Smooth muscle cell (in vitro differentiated cells): ENCODE measurements around the gene PCDHGC3. TPM values are rescaled to one million over a fixed set of nuclear protein-coding genes. Genes with fewer than 3 reads are reported as not detected.
"Not testable (repeated sequence)": the region's sequence is repeated elsewhere in the genome, so short reads cannot be mapped to it uniquely, and the experiment has no call there.

ENCODE experiments used
- DNase-seq: peaks from one replicate; lab custom pipeline; 2025; ENCODE audit not compliant: unreplicated experiment; lab: John Stamatoyannopoulos, UW
- H2AFZ ChIP-seq: fragments of 200-600 bp; sonication (generic); 2 replicates; pipeline ENCODE4 v1.6.0; 2016; ENCODE audit warnings: antibody characterized with exemption, low read depth, mild to moderate bottlenecking
- H3F3A ChIP-seq: fragments of 200-600 bp; sonication (generic); 2 replicates; pipeline ENCODE4 v1.6.0; 2017; ENCODE audit warnings: antibody characterized with exemption, low read depth
- H3K27ac ChIP-seq: fragments of 200-600 bp; sonication (generic); 2 replicates; pipeline ENCODE4 v1.5.1; 2016; ENCODE audit warnings: low read depth, mild to moderate bottlenecking
- H3K27me3 ChIP-seq: fragments of 200-600 bp; sonication (generic); 2 replicates; pipeline ENCODE4 v1.6.1; 2016; ENCODE audit warnings: low read depth, mild to moderate bottlenecking
- H3K36me3 ChIP-seq: fragments of 200-600 bp; sonication (generic); 2 replicates; pipeline ENCODE4 v1.5.1; 2016; ENCODE audit warnings: low read depth
- H3K4me1 ChIP-seq: fragments of 200-600 bp; sonication (generic); 2 replicates; pipeline ENCODE4 v1.5.1; 2016; ENCODE audit warnings: low read depth
- H3K4me2 ChIP-seq: fragments of 200-600 bp; sonication (generic); 2 replicates; pipeline ENCODE4 v1.6.0; 2016; ENCODE audit warnings: mild to moderate bottlenecking
- H3K4me3 ChIP-seq: fragments of 200-600 bp; sonication (generic); 2 replicates; pipeline ENCODE4 v1.5.1; 2016; ENCODE audit warnings: mild to moderate bottlenecking
- H3K79me2 ChIP-seq: fragments of 200-600 bp; sonication (generic); 2 replicates; pipeline ENCODE4 v1.6.0; 2016; ENCODE audit warnings: low read depth, mild to moderate bottlenecking
- H3K9ac ChIP-seq: fragments of 200-600 bp; sonication (generic); 2 replicates; pipeline ENCODE4 v1.6.0; 2016; ENCODE audit warnings: low read depth
- H3K9me3 ChIP-seq: fragments of 200-600 bp; sonication (generic); replicated peaks from 2 replicates; pipeline ENCODE4 v1.5.1; 2016; ENCODE audit warnings: low read depth
- H4K20me1 ChIP-seq: fragments of 200-600 bp; sonication (generic); 2 replicates; pipeline ENCODE4 v1.6.0; 2016; ENCODE audit warnings: low read depth
- WGBS: methylation state at CpG from one replicate; pipeline ENCODE4 v1.1.7; 2016; ENCODE audit warnings: low lambda C conversion rate; 5-methylcytosine and 5-hydroxymethylcytosine counted together
- polyA plus RNA-seq: library from polyadenylated mRNA; unstranded; fragments of >200 nt; fragmentation: Nextera tagmentation; extraction: Ambion mirVana; gene quantifications from 2 replicates; pipeline ENCODE4 v1.2.1, GENCODE V29; 2016
- total RNA-seq: library from RNA; depleted of rRNA; stranded (reverse); fragments of >200 nt; gene quantifications from 2 replicates; pipeline ENCODE4 v1.2.3, GENCODE V29; 2014
- TF ChIP-seq, protein P1 (sequence below): fragments of 200-600 bp; sonication (generic); IDR thresholded peaks from 2 replicates; pipeline ENCODE4 v1.5.1; 2017; ENCODE audit warnings: borderline replicate concordance, mild to moderate bottlenecking, antibody characterized with exemption; ENCODE audit not compliant: insufficient read depth, poor library complexity, severe bottlenecking

Gene PCDHGC3
- total and polyA plus RNA-seq, 2 experiments from 2014 or later: 50.3 to 111 TPM

DNA sequence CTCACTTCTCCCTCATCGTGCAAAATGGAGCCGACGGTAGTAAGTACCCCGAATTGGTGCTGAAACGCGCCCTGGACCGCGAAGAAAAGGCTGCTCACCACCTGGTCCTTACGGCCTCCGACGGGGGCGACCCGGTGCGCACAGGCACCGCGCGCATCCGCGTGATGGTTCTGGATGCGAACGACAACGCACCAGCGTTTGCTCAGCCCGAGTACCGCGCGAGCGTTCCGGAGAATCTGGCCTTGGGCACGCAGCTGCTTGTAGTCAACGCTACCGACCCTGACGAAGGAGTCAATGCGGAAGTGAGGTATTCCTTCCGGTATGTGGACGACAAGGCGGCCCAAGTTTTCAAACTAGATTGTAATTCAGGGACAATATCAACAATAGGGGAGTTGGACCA is 44.5 kb upstream of the PCDHGC3 start:
- H3K9me3 ChIP-seq: peaks cover 34% of the 10 kb centered on the region
- H3K4me3 ChIP-seq: no peak overlapping the region
- no peaks in the 10 kb centered on the region for H3K27me3 ChIP-seq
- no peaks in the 10 kb centered on the region for H4K20me1 ChIP-seq
- H3K79me2 ChIP-seq: peaks cover 18% of the 10 kb centered on the region
- H3K9ac ChIP-seq: no peak overlapping the region
- H3K4me1 ChIP-seq: no peaks in the 10 kb centered on the region
- TF ChIP-seq, protein P1, sequence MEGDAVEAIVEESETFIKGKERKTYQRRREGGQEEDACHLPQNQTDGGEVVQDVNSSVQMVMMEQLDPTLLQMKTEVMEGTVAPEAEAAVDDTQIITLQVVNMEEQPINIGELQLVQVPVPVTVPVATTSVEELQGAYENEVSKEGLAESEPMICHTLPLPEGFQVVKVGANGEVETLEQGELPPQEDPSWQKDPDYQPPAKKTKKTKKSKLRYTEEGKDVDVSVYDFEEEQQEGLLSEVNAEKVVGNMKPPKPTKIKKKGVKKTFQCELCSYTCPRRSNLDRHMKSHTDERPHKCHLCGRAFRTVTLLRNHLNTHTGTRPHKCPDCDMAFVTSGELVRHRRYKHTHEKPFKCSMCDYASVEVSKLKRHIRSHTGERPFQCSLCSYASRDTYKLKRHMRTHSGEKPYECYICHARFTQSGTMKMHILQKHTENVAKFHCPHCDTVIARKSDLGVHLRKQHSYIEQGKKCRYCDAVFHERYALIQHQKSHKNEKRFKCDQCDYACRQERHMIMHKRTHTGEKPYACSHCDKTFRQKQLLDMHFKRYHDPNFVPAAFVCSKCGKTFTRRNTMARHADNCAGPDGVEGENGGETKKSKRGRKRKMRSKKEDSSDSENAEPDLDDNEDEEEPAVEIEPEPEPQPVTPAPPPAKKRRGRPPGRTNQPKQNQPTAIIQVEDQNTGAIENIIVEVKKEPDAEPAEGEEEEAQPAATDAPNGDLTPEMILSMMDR: no peak
- no peak overlapping the region for H2AFZ ChIP-seq
- WGBS: 99% methylated on average over 37 of the region's 37 CpGs
- no peaks in the 10 kb centered on the region for H3F3A ChIP-seq
- peaks cover 39% of the 10 kb centered on the region for H3K36me3 ChIP-seq
- H3K4me2 ChIP-seq: no peak overlapping the region
- H3K27ac ChIP-seq: no peak overlapping the region
- no peak for DNase-seq

DNA sequence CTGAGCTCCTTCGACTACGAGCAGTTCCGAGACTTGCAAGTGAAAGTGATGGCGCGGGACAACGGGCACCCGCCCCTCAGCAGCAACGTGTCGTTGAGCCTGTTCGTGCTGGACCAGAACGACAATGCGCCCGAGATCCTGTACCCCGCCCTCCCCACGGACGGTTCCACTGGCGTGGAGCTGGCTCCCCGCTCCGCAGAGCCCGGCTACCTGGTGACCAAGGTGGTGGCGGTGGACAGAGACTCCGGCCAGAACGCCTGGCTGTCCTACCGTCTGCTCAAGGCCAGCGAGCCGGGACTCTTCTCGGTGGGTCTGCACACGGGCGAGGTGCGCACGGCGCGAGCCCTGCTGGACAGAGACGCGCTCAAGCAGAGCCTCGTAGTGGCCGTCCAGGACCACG is 43.5 kb upstream of the PCDHGC3 start:
- H3K4me3 ChIP-seq, H3K4me2 ChIP-seq, H3K27me3 ChIP-seq, H3K9ac ChIP-seq, DNase-seq, H3F3A ChIP-seq, H2AFZ ChIP-seq, H3K4me1 ChIP-seq, H4K20me1 ChIP-seq, H3K27ac ChIP-seq: not testable (repeated sequence)
- Histone ChIP-seq H3K79me2 (peaks cover 23% of the 10 kb centered on the region), H3K36me3 (peaks cover 29% of the 10 kb centered on the region), H3K9me3 (peaks cover 27% of the 10 kb centered on the region)
- WGBS: 96% methylated on average over 18 of the region's 38 CpGs

DNA sequence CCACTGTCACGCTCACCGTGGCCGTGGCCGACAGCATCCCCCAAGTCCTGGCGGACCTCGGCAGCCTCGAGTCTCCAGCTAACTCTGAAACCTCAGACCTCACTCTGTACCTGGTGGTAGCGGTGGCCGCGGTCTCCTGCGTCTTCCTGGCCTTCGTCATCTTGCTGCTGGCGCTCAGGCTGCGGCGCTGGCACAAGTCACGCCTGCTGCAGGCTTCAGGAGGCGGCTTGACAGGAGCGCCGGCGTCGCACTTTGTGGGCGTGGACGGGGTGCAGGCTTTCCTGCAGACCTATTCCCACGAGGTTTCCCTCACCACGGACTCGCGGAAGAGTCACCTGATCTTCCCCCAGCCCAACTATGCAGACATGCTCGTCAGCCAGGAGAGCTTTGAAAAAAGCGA is 43.0 kb upstream of the PCDHGC3 start:
- WGBS: 98% methylated on average over 28 of the region's 29 CpGs
- H3K9ac ChIP-seq, H3K4me3 ChIP-seq: not testable (repeated sequence)

GRCh38 chr5:141434006-141434405 is 41.8 kb upstream of the PCDHGC3 start:
- Histone ChIP-seq H3K4me1 (no peaks in the 10 kb centered on the region), H3K36me3 (peaks cover 19% of the 10 kb centered on the region), H4K20me1 (no peaks in the 10 kb centered on the region), H3K79me2 (peaks cover 27% of the 10 kb centered on the region), H3K27ac (no peak overlapping the region), H3K4me3 (no peak overlapping the region), H3K27me3 (no peaks in the 10 kb centered on the region), H3K9ac (no peak overlapping the region), H2AFZ (no peak overlapping the region), H3K9me3 (peaks cover 19% of the 10 kb centered on the region), H3K4me2 (no peak overlapping the region), H3F3A (no peaks in the 10 kb centered on the region)
- TF ChIP-seq, protein P1: no peak
- 100% methylated on average over 2 of the region's 2 CpGs for WGBS
- no peak for DNase-seq

More for the DNA sequence above, 43.0 kb upstream of the PCDHGC3 start:
- H3F3A ChIP-seq, H3K27ac ChIP-seq, H2AFZ ChIP-seq, H3K4me1 ChIP-seq, H3K4me2 ChIP-seq, H3K27me3 ChIP-seq, DNase-seq, H4K20me1 ChIP-seq: not testable (repeated sequence)
- Histone ChIP-seq H3K36me3 (peaks cover 27% of the 10 kb centered on the region), H3K9me3 (peaks cover 26% of the 10 kb centered on the region), H3K79me2 (peaks cover 26% of the 10 kb centered on the region)

DNA sequence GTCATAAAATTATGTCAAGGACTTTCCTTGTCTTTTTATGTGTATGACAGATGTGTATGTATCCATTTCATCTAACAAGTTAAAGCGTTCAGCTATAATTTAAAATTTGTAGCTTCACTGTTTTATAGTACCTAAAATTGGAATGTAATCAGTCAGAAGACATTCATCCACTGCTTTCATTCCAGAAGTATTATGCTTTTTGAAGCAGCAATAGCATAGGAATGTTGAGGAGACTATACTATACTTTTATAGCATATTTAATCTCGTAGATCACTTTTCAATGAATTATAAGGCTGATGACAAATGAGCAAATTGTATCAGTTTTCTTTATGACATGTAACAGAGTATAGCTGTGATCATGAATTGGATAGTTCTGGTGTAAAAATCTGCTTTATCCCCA is 38.5 kb upstream of the PCDHGC3 start:
- Histone ChIP-seq H3K9me3 (peaks cover 8% of the 10 kb centered on the region), H4K20me1 (no peaks in the 10 kb centered on the region), H3K4me3 (no peak overlapping the region), H3K9ac (no peak overlapping the region), H3K36me3 (peaks cover 4% of the 10 kb centered on the region), H3K27me3 (no peaks in the 10 kb centered on the region), H3K79me2 (peaks cover 24% of the 10 kb centered on the region), H2AFZ (no peak overlapping the region), H3K4me2 (no peak overlapping the region), H3K27ac (no peak overlapping the region), H3K4me1 (no peaks in the 10 kb centered on the region), H3F3A (no peaks in the 10 kb centered on the region)
- DNase-seq: no peak
- WGBS: 100% methylated on average over 2 of the region's 2 CpGs
- TF ChIP-seq, protein P1: no peak
